Measurements from ENCODE around the gene RPP14.

The RPP14 gene

DNA sequence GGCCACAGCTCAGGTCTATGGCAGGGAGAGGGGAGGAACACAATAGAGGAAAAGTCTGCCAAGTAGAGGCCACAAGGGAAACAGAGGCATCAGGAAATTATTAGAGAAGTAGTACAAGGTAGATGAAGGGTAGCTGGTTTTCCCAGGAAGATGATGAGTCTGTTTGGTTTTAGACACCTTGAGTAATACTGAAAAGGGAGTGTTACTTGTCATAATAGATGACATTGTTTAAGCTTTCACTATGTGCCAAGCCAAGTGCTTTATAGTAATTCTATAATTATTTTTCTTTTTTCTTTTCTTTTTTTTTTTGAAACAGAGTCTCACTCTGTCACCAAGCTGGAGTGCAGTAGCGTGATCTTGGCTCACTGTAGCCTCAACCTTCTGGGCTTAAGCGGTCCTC is 40.3 kb downstream of the RPP14 start (continued):
- TF ChIP-seq ZFP3 (CRISPR knock-in tag; IDR thresholded peaks at IDR 0.05) (no peak), ZNF70 (CRISPR knock-in tag; IDR thresholded peaks at IDR 0.05) (no peak), CSDC2 (CRISPR knock-in tag; IDR thresholded peaks at IDR 0.05) (no peak), TCF4 (CRISPR knock-in tag; IDR thresholded peaks at IDR 0.05; ENCODE audit: borderline replicate concordance) (no peak)
- TF ChIP-seq, protein P1, sequence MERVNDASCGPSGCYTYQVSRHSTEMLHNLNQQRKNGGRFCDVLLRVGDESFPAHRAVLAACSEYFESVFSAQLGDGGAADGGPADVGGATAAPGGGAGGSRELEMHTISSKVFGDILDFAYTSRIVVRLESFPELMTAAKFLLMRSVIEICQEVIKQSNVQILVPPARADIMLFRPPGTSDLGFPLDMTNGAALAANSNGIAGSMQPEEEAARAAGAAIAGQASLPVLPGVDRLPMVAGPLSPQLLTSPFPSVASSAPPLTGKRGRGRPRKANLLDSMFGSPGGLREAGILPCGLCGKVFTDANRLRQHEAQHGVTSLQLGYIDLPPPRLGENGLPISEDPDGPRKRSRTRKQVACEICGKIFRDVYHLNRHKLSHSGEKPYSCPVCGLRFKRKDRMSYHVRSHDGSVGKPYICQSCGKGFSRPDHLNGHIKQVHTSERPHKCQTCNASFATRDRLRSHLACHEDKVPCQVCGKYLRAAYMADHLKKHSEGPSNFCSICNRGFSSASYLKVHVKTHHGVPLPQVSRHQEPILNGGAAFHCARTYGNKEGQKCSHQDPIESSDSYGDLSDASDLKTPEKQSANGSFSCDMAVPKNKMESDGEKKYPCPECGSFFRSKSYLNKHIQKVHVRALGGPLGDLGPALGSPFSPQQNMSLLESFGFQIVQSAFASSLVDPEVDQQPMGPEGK (CRISPR knock-in tag; IDR thresholded peaks at IDR 0.05; ENCODE audit: borderline replicate concordance) = no peak

DNA sequence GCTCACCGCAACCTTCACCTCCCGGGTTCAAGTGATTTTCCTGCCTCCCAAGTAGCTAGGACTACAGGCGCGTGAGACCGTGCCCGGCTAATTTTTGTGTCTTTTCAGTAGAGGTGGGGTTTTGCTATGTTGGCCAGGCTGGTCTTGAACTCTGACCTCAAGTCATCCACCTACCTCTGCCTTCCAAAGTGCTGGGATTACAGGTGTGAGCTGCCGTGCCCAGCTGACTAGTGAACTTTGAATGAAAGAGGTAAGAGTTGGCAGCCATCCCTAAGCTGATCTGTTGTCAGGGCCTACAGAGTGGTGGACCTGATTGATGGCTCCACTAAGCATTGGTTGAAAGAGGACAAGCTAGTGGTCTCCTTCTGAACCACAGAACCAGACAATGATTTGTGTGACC is 41.9 kb downstream of the RPP14 start:
- TF ChIP-seq, protein P1 (CRISPR knock-in tag; IDR thresholded peaks at IDR 0.05; ENCODE audit: borderline replicate concordance) = no peak
- TF ChIP-seq, protein P2, sequence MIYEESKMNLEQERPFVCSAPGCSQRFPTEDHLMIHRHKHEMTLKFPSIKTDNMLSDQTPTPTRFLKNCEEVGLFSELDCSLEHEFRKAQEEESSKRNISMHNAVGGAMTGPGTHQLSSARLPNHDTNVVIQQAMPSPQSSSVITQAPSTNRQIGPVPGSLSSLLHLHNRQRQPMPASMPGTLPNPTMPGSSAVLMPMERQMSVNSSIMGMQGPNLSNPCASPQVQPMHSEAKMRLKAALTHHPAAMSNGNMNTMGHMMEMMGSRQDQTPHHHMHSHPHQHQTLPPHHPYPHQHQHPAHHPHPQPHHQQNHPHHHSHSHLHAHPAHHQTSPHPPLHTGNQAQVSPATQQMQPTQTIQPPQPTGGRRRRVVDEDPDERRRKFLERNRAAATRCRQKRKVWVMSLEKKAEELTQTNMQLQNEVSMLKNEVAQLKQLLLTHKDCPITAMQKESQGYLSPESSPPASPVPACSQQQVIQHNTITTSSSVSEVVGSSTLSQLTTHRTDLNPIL (CRISPR knock-in tag; IDR thresholded peaks at IDR 0.05; ENCODE audit: low read depth) = no peak
- TF ChIP-seq OSR1 (CRISPR knock-in tag; IDR thresholded peaks at IDR 0.05) = no peak
- TF ChIP-seq ZFP30 (CRISPR knock-in tag; IDR thresholded peaks at IDR 0.05) = no peak
- no peak for TF ChIP-seq SNAI2 (CRISPR knock-in tag; IDR thresholded peaks at IDR 0.05)
- TF ChIP-seq ZNF8 (CRISPR knock-in tag; IDR thresholded peaks at IDR 0.05) = no peak
- TF ChIP-seq, protein P3, sequence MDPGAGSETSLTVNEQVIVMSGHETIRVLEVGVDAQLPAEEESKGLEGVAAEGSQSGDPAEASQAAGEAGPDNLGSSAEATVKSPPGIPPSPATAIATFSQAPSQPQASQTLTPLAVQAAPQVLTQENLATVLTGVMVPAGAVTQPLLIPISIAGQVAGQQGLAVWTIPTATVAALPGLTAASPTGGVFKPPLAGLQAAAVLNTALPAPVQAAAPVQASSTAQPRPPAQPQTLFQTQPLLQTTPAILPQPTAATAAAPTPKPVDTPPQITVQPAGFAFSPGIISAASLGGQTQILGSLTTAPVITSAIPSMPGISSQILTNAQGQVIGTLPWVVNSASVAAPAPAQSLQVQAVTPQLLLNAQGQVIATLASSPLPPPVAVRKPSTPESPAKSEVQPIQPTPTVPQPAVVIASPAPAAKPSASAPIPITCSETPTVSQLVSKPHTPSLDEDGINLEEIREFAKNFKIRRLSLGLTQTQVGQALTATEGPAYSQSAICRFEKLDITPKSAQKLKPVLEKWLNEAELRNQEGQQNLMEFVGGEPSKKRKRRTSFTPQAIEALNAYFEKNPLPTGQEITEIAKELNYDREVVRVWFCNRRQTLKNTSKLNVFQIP (CRISPR knock-in tag; IDR thresholded peaks at IDR 0.05; ENCODE audit: borderline replicate concordance, low read depth) = no peak
- TF ChIP-seq ARNTL (CRISPR knock-in tag; IDR thresholded peaks at IDR 0.05; ENCODE audit: borderline replicate concordance, low read depth) = no peak
- TF ChIP-seq TOX (CRISPR knock-in tag; IDR thresholded peaks at IDR 0.05; ENCODE audit: borderline replicate concordance) = no peak
- no peak for TF ChIP-seq ISL1 (CRISPR knock-in tag; IDR thresholded peaks at IDR 0.05)
- TF ChIP-seq, protein P4, sequence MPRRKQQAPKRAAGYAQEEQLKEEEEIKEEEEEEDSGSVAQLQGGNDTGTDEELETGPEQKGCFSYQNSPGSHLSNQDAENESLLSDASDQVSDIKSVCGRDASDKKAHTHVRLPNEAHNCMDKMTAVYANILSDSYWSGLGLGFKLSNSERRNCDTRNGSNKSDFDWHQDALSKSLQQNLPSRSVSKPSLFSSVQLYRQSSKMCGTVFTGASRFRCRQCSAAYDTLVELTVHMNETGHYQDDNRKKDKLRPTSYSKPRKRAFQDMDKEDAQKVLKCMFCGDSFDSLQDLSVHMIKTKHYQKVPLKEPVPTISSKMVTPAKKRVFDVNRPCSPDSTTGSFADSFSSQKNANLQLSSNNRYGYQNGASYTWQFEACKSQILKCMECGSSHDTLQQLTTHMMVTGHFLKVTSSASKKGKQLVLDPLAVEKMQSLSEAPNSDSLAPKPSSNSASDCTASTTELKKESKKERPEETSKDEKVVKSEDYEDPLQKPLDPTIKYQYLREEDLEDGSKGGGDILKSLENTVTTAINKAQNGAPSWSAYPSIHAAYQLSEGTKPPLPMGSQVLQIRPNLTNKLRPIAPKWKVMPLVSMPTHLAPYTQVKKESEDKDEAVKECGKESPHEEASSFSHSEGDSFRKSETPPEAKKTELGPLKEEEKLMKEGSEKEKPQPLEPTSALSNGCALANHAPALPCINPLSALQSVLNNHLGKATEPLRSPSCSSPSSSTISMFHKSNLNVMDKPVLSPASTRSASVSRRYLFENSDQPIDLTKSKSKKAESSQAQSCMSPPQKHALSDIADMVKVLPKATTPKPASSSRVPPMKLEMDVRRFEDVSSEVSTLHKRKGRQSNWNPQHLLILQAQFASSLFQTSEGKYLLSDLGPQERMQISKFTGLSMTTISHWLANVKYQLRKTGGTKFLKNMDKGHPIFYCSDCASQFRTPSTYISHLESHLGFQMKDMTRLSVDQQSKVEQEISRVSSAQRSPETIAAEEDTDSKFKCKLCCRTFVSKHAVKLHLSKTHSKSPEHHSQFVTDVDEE (CRISPR knock-in tag; IDR thresholded peaks at IDR 0.05) = no peak
- no peak for TF ChIP-seq CSDC2 (CRISPR knock-in tag; IDR thresholded peaks at IDR 0.05)
- no peak for TF ChIP-seq PPARA (CRISPR knock-in tag; IDR thresholded peaks at IDR 0.05; ENCODE audit: borderline replicate concordance)
- TF ChIP-seq, protein P5, sequence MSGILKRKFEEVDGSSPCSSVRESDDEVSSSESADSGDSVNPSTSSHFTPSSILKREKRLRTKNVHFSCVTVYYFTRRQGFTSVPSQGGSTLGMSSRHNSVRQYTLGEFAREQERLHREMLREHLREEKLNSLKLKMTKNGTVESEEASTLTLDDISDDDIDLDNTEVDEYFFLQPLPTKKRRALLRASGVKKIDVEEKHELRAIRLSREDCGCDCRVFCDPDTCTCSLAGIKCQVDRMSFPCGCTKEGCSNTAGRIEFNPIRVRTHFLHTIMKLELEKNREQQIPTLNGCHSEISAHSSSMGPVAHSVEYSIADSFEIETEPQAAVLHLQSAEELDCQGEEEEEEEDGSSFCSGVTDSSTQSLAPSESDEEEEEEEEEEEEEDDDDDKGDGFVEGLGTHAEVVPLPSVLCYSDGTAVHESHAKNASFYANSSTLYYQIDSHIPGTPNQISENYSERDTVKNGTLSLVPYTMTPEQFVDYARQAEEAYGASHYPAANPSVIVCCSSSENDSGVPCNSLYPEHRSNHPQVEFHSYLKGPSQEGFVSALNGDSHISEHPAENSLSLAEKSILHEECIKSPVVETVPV (CRISPR knock-in tag; IDR thresholded peaks at IDR 0.05) = no peak
- TF ChIP-seq ZNF565 (CRISPR knock-in tag; conservative IDR thresholded peaks at IDR 0.05; ENCODE audit: low read depth) = no peak
- TF ChIP-seq ESRRG (CRISPR knock-in tag; IDR thresholded peaks at IDR 0.05) = no peak
- no peak for TF ChIP-seq BACH2 (CRISPR knock-in tag; IDR thresholded peaks at IDR 0.05; ENCODE audit: borderline replicate concordance)
- no peak for ATAC-seq

Data from SK-N-SH treated with all-trans-retinoic acid at 6 μM for 48 hours (cell line).